KOPT-K1 (cell line): ENCODE measurements around the gene PRDM16.

Experiments
- H3K27ac ChIP-seq: fragments of 200-600 bp; sonication (generic); 2 replicates; pipeline ENCODE4 v1.5.1; 2016; ENCODE audit warnings: antibody characterized with exemption, mild to moderate bottlenecking, low read depth, low read length; ENCODE audit not compliant: poor library complexity, severe bottlenecking
- H3K36me3 ChIP-seq: fragments of 200-600 bp; sonication (generic); 2 replicates; pipeline ENCODE4 v1.5.1; 2017; ENCODE audit warnings: antibody characterized with exemption, mild to moderate bottlenecking, low read length, moderate library complexity; ENCODE audit not compliant: insufficient read depth
- H3K9me3 ChIP-seq: fragments of 200-600 bp; sonication (generic); 2 replicates; pipeline ENCODE4 v1.5.1; 2017; ENCODE audit warnings: antibody characterized with exemption, low read length, mild to moderate bottlenecking; ENCODE audit not compliant: insufficient read depth, poor library complexity, severe bottlenecking

The PRDM16 gene

DNA sequence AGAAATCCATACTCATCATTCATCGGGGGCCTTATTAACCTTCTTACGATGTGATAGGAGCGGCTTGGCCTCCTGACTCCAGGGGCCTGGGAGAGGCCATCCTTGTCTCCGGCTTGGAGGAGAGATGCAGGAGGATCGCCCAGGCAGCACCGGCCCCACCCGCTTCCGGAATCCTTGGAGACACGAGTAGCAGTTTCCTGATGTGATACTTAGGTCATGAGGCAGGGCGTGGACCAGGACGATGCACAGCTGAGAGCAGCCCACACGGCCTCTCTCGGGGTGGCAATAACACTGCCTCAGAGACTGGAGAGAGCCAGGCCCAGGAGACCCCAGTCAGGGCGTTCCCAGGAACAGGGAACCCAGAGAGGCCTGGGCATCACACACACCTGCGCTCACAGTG lies 221.9 kb downstream of the PRDM16 start:
- Histone ChIP-seq H3K9me3 (no peaks in the 10 kb centered on the region), H3K27ac (no peak overlapping the region), H3K36me3 (no peaks in the 10 kb centered on the region)

GRCh38 chr1:3292051-3292722 lies 223.2 kb downstream of the PRDM16 start:
- H3K27ac ChIP-seq, result no peak overlapping the region
- H3K36me3 ChIP-seq, result no peaks in the 10 kb centered on the region
- no peaks in the 10 kb centered on the region for H3K9me3 ChIP-seq

DNA sequence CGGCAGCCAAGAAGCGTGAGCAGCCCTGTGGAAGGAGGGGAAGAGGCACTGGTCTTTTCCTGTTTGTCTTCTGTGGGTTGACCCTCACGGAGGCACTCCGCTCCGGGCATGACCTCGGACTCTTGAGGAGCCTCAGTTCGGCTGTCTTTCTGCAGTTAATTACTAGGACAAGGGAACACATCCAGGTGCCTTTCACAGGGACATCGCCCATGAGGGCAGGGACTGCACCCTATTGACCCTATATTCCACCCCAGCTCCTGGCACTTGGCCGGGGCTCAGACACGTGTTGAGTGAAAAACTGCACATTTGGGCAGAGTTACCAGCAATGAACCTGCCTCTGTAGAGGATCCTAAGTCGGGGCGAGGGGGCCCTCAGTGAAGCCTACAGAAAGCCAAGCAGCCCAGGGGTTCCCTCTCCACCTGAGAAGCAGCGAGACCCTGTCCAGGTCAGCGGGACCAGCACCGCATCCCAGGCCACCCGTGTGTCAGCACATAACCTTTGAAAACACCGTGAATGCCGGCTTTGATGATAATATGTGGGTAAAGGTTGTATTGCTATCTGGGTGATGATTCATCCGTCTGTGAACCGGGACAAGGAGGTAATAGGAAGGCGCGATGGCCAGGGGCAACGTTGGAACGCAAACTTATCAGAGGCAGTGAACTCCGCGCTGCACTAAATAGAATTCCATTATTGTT lies 224.0 kb downstream of the PRDM16 start:
- H3K36me3 ChIP-seq, result no peaks in the 10 kb centered on the region
- H3K27ac ChIP-seq, result no peak overlapping the region
- no peaks in the 10 kb centered on the region for H3K9me3 ChIP-seq

GRCh38 chr1:3293563-3294080 lies 224.6 kb downstream of the PRDM16 start:
- Histone ChIP-seq H3K27ac (no peak overlapping the region), H3K9me3 (no peaks in the 10 kb centered on the region)

GRCh38 chr1:3294450-3294849 lies 225.4 kb downstream of the PRDM16 start:
- Histone ChIP-seq H3K27ac (no peak overlapping the region), H3K36me3 (no peaks in the 10 kb centered on the region), H3K9me3 (no peaks in the 10 kb centered on the region)

More at GRCh38 chr1:3293563-3294080, 224.6 kb downstream of the PRDM16 start:
- H3K36me3 ChIP-seq, result no peaks in the 10 kb centered on the region

- H3K27ac ChIP-seq, result no peak overlapping the region
- H3K36me3 ChIP-seq, result no peaks in the 10 kb centered on the region
- no peaks in the 10 kb centered on the region for H3K9me3 ChIP-seq
Observed at GRCh38 chr1:3295846-3296245, 226.8 kb downstream of the PRDM16 start.

GRCh38 chr1:3296326-3296725 lies 227.3 kb downstream of the PRDM16 start:
- H3K36me3 ChIP-seq, result no peaks in the 10 kb centered on the region
- H3K9me3 ChIP-seq, result no peaks in the 10 kb centered on the region
- H3K27ac ChIP-seq, result no peak overlapping the region

DNA sequence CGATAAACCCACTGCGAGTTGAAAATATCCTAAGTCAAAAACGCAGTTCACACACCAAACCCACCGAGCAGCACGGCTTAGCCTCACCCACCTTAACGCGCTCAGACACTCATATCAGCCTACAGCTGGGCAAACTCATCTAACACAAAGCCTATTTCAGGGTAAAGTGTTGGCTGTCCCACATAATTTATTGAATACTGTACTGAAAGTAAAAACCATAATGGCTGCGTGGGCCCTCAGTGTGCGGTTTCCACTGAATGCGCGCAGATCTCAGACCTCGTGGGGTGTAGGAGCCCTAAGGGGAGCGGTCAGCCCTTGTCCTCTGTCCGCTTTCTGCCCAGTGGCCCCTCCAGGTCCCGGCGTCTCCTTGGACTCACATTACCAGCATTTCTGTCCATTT lies 227.8 kb downstream of the PRDM16 start:
- H3K27ac ChIP-seq, result no peak overlapping the region
- no peaks in the 10 kb centered on the region for H3K36me3 ChIP-seq

DNA sequence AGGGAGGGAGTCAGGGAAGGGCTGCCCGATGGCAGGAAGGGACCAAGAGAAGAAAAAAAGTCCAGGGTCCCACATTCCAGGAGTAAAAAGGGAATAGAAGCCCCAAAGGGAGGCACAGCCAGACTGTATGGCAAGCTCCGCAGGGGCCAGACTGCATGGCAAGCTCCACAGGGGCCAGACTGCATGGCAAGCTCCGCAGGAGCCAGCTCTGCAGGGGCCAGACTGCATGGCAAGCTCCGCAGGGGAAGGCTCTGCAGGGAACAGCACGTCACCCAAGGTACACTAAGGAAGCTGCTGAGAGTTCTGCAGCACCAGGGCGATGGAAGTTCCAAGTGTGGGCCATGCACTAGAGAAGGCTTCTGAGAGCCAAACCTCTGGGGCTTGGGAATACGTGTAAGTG lies 228.8 kb downstream of the PRDM16 start:
- Histone ChIP-seq H3K36me3 (no peaks in the 10 kb centered on the region), H3K9me3 (no peaks in the 10 kb centered on the region), H3K27ac (no peak overlapping the region)

More for the DNA sequence above, 227.8 kb downstream of the PRDM16 start:
- no peaks in the 10 kb centered on the region for H3K9me3 ChIP-seq

- Histone ChIP-seq H3K27ac (no peak overlapping the region), H3K9me3 (no peaks in the 10 kb centered on the region), H3K36me3 (no peaks in the 10 kb centered on the region)
Observed at GRCh38 chr1:3298197-3298596, 229.2 kb downstream of the PRDM16 start.

DNA sequence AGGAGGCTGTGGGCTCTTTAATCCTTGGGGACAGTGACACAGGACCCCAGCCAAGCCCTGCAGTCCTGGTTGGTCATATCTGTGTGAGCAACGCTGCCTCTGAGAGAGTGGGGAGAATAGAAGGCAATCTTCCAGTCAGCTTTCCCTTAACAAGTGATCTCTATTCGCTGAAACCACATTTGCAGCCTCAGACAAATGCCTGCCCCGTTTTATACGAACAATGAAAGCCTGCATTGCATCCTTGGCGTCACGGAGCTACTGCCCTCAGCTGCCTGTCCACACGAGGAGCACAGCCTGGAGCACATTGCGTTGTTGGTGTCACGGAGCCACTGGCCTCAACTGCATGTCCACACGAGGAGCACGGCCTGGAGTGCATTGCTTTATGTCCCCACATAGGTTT lies 235.2 kb downstream of the PRDM16 start:
- Histone ChIP-seq H3K9me3 (no peaks in the 10 kb centered on the region), H3K27ac (no peak overlapping the region), H3K36me3 (no peaks in the 10 kb centered on the region)

GRCh38 chr1:3304692-3305091 lies 235.7 kb downstream of the PRDM16 start:
- Histone ChIP-seq H3K27ac (no peak overlapping the region), H3K9me3 (no peaks in the 10 kb centered on the region), H3K36me3 (no peaks in the 10 kb centered on the region)

DNA sequence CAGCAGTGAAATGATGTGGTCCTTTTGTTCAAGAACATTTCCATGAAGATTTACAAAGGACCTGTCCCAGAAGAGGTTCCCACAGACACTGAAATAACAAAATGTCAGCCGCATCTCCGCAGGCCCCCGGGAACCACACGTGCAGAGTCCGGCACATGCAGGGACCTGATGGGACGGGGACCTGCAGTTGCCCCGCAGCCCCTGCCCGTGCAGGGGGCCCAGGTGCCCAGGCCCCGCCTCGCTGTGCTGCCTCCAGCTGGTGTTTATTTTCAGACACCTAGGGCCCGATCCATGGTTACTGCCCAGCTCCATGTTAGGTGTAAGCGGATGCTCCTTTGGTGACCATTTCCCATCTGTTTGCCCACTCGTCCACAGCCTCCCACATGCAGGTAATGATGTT lies 236.2 kb downstream of the PRDM16 start:
- H3K9me3 ChIP-seq, result no peaks in the 10 kb centered on the region
- no peaks in the 10 kb centered on the region for H3K36me3 ChIP-seq
- no peak overlapping the region for H3K27ac ChIP-seq

- no peaks in the 10 kb centered on the region for H3K9me3 ChIP-seq
- no peak overlapping the region for H3K27ac ChIP-seq
- no peaks in the 10 kb centered on the region for H3K36me3 ChIP-seq
Observed at GRCh38 chr1:3306583-3307291, 237.7 kb downstream of the PRDM16 start.

DNA sequence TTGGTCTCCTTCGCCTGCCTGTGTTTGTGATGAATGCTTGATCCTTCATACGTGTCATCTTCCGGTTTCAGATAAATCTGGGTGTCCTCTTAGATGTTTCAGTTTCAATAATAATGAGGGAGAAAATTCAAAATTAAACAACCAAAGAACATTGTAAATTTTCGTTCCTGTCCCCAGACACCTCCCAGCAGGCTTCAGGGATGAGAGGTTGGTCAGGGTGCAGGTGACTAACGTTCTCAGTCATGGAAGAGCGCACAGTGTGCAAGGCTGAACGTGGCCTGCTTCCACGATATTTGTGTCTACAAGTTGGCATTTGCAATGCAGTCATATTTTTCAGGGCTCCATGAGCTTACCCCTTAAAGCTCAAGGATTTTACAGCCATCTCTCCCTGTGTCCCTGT lies 238.4 kb downstream of the PRDM16 start:
- Histone ChIP-seq H3K9me3 (no peaks in the 10 kb centered on the region), H3K27ac (no peak overlapping the region), H3K36me3 (no peaks in the 10 kb centered on the region)
